PFSK-1 (cell line): ENCODE data around the gene CD226.

Source experiments
- FOXP2 ChIP-seq: optimal IDR thresholded peaks from 2 replicates; pipeline ENCODE3; 2011; ENCODE audit warnings: borderline replicate concordance, control low read depth, inconsistent platforms; ENCODE audit not compliant: insufficient read depth; ENCODE audit errors: extremely low read length, extremely low read depth
- POLR2AphosphoS5 ChIP-seq: IDR thresholded peaks from 2 replicates; pipeline ENCODE4 v1.6.1; 2012; ENCODE audit warnings: low read depth, mild to moderate bottlenecking, control low read depth, low read length, moderate library complexity
- SIN3A ChIP-seq: IDR thresholded peaks from 2 replicates; pipeline ENCODE4 v1.6.1; 2012; ENCODE audit warnings: mild to moderate bottlenecking, low read length, moderate library complexity, borderline replicate concordance; ENCODE audit not compliant: insufficient read depth
- TAF1 ChIP-seq: IDR thresholded peaks from 2 replicates; pipeline ENCODE4 v1.6.1; 2012; ENCODE audit warnings: low read length, control low read depth, borderline replicate concordance; ENCODE audit not compliant: insufficient read depth
- TF ChIP-seq, protein P1 (sequence below), 2 experiments: IDR thresholded peaks; 2 replicates each; pipeline versions ENCODE4 v1.6.1 to v1.8.0; 2011 to 2012; ENCODE audit warnings: low read depth in 2 of 2, low read length in 2 of 2, control low read depth in 1 of 2, inconsistent platforms in 1 of 2, mild to moderate bottlenecking in 1 of 2, moderate library complexity in 1 of 2; ENCODE audit not compliant: insufficient read depth in 1 of 2

The CD226 gene

GRCh38 chr18:69814861-69815385 lies 132.8 kb downstream of the CD226 start:
- no peak for TF ChIP-seq POLR2AphosphoS5
- TF ChIP-seq, protein P1, sequence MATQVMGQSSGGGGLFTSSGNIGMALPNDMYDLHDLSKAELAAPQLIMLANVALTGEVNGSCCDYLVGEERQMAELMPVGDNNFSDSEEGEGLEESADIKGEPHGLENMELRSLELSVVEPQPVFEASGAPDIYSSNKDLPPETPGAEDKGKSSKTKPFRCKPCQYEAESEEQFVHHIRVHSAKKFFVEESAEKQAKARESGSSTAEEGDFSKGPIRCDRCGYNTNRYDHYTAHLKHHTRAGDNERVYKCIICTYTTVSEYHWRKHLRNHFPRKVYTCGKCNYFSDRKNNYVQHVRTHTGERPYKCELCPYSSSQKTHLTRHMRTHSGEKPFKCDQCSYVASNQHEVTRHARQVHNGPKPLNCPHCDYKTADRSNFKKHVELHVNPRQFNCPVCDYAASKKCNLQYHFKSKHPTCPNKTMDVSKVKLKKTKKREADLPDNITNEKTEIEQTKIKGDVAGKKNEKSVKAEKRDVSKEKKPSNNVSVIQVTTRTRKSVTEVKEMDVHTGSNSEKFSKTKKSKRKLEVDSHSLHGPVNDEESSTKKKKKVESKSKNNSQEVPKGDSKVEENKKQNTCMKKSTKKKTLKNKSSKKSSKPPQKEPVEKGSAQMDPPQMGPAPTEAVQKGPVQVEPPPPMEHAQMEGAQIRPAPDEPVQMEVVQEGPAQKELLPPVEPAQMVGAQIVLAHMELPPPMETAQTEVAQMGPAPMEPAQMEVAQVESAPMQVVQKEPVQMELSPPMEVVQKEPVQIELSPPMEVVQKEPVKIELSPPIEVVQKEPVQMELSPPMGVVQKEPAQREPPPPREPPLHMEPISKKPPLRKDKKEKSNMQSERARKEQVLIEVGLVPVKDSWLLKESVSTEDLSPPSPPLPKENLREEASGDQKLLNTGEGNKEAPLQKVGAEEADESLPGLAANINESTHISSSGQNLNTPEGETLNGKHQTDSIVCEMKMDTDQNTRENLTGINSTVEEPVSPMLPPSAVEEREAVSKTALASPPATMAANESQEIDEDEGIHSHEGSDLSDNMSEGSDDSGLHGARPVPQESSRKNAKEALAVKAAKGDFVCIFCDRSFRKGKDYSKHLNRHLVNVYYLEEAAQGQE (IDR thresholded peaks at IDR 0.05; ENCODE audit: insufficient read depth in 1 of 2, low read depth in 2 of 2, low read length in 2 of 2), result no peak
- TF ChIP-seq SIN3A, result no peak
- no peak for TF ChIP-seq FOXP2
- TF ChIP-seq TAF1, result no peak

- TF ChIP-seq SIN3A, result no peak
- TF ChIP-seq, protein P1 (IDR thresholded peaks at IDR 0.05; ENCODE audit: insufficient read depth in 1 of 2, low read depth in 2 of 2, low read length in 2 of 2), result no peak
- no peak for TF ChIP-seq TAF1
- TF ChIP-seq FOXP2, result no peak
- no peak for TF ChIP-seq POLR2AphosphoS5
Measured at GRCh38 chr18:69813559-69813958, 134.1 kb downstream of the CD226 start.

DNA sequence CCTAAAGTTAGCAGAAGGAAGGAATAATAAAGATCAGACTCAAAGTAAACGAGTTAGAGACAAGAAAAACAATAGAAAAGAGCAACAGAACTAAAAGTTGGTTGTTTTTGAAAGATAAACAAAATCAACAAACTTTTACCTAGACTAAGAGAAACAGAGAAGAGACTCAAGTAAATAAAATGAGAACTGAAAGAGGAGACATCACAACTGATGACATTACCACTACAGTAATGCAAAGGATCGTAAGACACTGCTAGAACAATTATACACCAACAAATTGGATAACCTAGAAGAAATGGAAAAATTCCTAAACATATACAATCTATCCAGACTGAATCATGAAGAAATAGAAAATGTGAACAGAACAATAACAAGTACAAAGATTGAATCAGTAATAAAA lies 139.3 kb downstream of the CD226 start:
- TF ChIP-seq FOXP2 (no peak), SIN3A (no peak), POLR2AphosphoS5 (no peak), TAF1 (no peak)
- TF ChIP-seq, protein P1 (IDR thresholded peaks at IDR 0.05; ENCODE audit: insufficient read depth in 1 of 2, low read depth in 2 of 2, low read length in 2 of 2), result no peak

- TF ChIP-seq POLR2AphosphoS5 (no peak), TAF1 (no peak), SIN3A (no peak), FOXP2 (no peak)
- TF ChIP-seq, protein P1 (IDR thresholded peaks at IDR 0.05; ENCODE audit: insufficient read depth in 1 of 2, low read depth in 2 of 2, low read length in 2 of 2), result no peak
Measured at GRCh38 chr18:69804776-69805501, 142.7 kb downstream of the CD226 start.
